ENCODE measurements around the gene SLC38A11.

DNA sequence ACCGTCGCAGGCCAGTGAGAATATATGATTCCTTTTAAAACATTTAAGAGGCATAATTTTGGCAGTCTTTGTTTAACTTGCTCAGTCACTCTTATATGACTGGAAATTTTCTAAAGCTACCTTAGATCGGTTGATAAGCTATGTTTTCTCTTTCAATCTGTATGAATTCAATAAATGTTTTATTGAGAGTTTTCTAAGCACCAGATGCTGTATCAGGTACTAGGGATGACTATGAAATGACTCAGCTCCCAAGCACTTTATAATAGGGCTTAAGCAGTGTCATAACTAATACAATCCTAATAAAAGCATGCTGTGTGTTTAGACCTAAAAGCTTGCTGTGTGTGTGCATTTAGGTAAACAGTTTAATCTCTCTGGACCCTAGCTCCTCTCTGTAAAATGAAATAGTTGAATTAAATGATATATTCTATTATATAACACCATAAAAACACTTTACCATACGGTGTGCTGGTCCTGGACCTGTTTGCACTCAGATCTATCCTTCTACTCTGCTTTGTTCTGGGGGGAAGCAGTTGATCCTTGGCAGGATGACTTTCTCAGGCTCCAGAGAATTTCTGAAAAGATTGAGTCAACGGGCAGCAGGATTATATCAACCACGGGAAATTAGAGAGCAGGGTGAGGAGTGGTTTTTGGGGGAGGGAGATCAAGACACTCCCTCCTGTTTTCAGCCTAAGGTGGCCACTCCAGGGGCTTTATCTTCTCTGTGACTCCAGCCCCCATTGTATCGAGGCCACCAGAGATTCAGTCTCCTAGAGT, 26.1 kb upstream of the SLC38A11 start:
- no peak for TF ChIP-seq EZH2 (IDR thresholded peaks at IDR 0.05; ENCODE audit: borderline replicate concordance, low read depth, low read length, poor library complexity, severe bottlenecking)
- TF ChIP-seq, protein P1, sequence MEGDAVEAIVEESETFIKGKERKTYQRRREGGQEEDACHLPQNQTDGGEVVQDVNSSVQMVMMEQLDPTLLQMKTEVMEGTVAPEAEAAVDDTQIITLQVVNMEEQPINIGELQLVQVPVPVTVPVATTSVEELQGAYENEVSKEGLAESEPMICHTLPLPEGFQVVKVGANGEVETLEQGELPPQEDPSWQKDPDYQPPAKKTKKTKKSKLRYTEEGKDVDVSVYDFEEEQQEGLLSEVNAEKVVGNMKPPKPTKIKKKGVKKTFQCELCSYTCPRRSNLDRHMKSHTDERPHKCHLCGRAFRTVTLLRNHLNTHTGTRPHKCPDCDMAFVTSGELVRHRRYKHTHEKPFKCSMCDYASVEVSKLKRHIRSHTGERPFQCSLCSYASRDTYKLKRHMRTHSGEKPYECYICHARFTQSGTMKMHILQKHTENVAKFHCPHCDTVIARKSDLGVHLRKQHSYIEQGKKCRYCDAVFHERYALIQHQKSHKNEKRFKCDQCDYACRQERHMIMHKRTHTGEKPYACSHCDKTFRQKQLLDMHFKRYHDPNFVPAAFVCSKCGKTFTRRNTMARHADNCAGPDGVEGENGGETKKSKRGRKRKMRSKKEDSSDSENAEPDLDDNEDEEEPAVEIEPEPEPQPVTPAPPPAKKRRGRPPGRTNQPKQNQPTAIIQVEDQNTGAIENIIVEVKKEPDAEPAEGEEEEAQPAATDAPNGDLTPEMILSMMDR (conservative IDR thresholded peaks at IDR 0.05; ENCODE audit: low read depth, low read length): no peak

Measured in A673 (cell line).